Activated CD4-positive, alpha-beta T cell treated with anti-CD3 and anti-CD28 coated beads, Interleukin-2, amount 50 U/mL, for 16 hours (primary cell): ENCODE data around the gene DLG5.

ENCODE experiments used
- DNase-seq: peaks from one replicate; pipeline ENCODE4 v3.0.0-alpha.2; 2020

Gene DLG5

GRCh38 chr10:77887631-77888355, 38.8 kb downstream of the DLG5 start:
- DNase-seq: no peak

- DNase-seq: no peak
These were observed 39.7 kb downstream of the DLG5 start for GRCh38 chr10:77886795-77887355.

- DNase-seq: no peak
These were observed 42.4 kb downstream of the DLG5 start for GRCh38 chr10:77884181-77884580.

- DNase-seq: no peak
These were observed 44.9 kb downstream of the DLG5 start for GRCh38 chr10:77881636-77882035.

- DNase-seq: no peak
These were observed 45.3 kb downstream of the DLG5 start for GRCh38 chr10:77881222-77881621.

- no peak for DNase-seq
These were observed 46.8 kb downstream of the DLG5 start for GRCh38 chr10:77879710-77880109.

GRCh38 chr10:77879065-77879464, 47.5 kb downstream of the DLG5 start:
- DNase-seq: no peak

- peak; percentile 6 for DNase-seq
These were observed 48.9 kb downstream of the DLG5 start for GRCh38 chr10:77877441-77878344.

GRCh38 chr10:77875730-77876129, 50.8 kb downstream of the DLG5 start:
- no peak for DNase-seq

- DNase-seq: no peak
These were observed 51.7 kb downstream of the DLG5 start for GRCh38 chr10:77874872-77875271.

GRCh38 chr10:77873536-77874380, 52.8 kb downstream of the DLG5 start:
- DNase-seq: peak; percentile 57

GRCh38 chr10:77872947-77873535, 53.5 kb downstream of the DLG5 start:
- DNase-seq: no peak

GRCh38 chr10:77872151-77872946, 54.2 kb downstream of the DLG5 start:
- DNase-seq: no peak

- DNase-seq: no peak
These were observed 56.7 kb downstream of the DLG5 start for GRCh38 chr10:77869626-77870420.

GRCh38 chr10:77868523-77868922, 58.0 kb downstream of the DLG5 start:
- no peak for DNase-seq

- no peak for DNase-seq
These were observed 59.3 kb downstream of the DLG5 start for GRCh38 chr10:77867124-77867719.

- no peak for DNase-seq
These were observed 60.0 kb downstream of the DLG5 start for GRCh38 chr10:77866598-77866997.

GRCh38 chr10:77865580-77866324, 60.8 kb downstream of the DLG5 start:
- no peak for DNase-seq

GRCh38 chr10:77864151-77864851, 62.3 kb downstream of the DLG5 start:
- no peak for DNase-seq
